Measurements from ENCODE around the gene SMIM29. TPM values are rescaled to one million over a fixed set of nuclear protein-coding genes. Genes with fewer than 3 reads are reported as not detected.
"Not testable (repeated sequence)": the region's sequence is repeated elsewhere in the genome, so short reads cannot be mapped to it uniquely, and the experiment has no call there.

The SMIM29 gene
- total and polyA plus RNA-seq, 3 experiments from 2014 or later = 23.0 to 62.5 (median 26.0) TPM

DNA sequence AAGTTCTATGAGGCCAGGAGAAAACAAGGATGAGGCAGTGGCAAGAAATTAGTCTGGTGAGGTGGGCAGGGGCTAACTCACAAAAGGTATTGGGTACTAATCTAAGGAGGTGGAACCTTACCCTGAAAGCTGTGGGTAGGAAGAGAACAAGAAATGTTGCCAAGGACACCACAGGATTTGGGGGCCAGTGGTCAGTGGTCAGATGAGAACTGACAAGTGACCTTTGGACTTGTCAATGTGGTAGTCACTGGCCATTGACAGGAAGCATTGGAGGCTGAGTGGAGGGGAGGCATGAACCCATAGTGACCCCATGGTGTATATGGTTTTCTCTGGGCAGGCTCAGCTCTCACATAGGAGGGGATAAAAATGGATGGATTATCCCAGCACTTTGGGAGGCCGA lies 25.3 kb upstream of the SMIM29 start:
- Mint-ChIP-seq H3K27me3 (no peaks in the 10 kb centered on the region), H3K4me1 (peaks cover 12 to 15% (median 13%) of the 10 kb centered on the region in 3 donors), H3K36me3 (no peaks in the 10 kb centered on the region), H3K27ac (peak overlapping the region in 1 of 8 donors; percentile 7), H3K9me3 (no peaks in the 10 kb centered on the region), H3K4me3 (no peak overlapping the region)
- Histone ChIP-seq H3K36me3 (ENCODE audit: insufficient read depth, low read length) (no peaks in the 10 kb centered on the region), H3K27ac (ENCODE audit: low read depth, low read length) (no peak overlapping the region), H3K27me3 (ENCODE audit: insufficient read depth, low read length, poor library complexity, severe bottlenecking) (no peaks in the 10 kb centered on the region), H3K9me3 (ENCODE audit: low read length) (no peaks in the 10 kb centered on the region), H3K4me3 (ENCODE audit: low read length) (no peak overlapping the region), H3K4me1 (ENCODE audit: insufficient read depth, low read length) (no peaks in the 10 kb centered on the region)
- DNase-seq = no peak
- ChIA-PET CTCF (no interaction called here), POLR2A (no interaction called here)

DNA sequence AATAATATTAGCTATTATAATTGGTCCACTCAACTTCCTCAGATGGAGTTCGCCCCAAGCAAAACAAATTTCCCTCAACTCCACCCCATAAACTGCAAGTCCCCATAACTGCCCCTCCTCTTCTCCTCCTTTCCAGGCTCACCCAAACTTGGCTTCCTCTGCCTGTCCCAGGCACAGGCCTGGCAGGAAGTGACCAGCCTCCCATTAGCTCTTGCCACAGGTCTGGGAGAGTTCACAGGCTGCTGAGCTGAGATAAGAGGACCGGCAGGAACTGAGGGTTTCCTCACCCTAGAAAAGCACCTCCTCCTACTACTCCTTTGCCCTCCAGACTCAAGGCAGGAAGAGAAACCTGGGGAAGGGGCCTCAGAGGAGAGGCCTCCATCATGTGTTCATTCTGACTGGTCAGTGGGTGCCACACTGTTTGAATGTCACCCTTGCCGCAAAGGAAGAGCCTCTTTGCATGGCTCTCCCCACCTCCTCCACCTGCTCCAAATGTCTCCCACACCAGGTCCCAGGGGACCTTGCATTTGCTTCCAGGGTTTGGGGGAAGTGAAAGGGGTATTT lies 24.5 kb upstream of the SMIM29 start:
- Histone ChIP-seq H3K27ac (ENCODE audit: low read depth, low read length) (peak overlapping the region; percentile 55), H3K4me1 (ENCODE audit: insufficient read depth, low read length) (no peaks in the 10 kb centered on the region), H3K4me3 (ENCODE audit: low read length) (no peak overlapping the region), H3K36me3 (ENCODE audit: insufficient read depth, low read length) (no peaks in the 10 kb centered on the region), H3K27me3 (ENCODE audit: insufficient read depth, low read length, poor library complexity, severe bottlenecking) (no peaks in the 10 kb centered on the region), H3K9me3 (ENCODE audit: low read length) (no peaks in the 10 kb centered on the region)
- Mint-ChIP-seq H3K4me1 (peaks cover 12 to 15% (median 13%) of the 10 kb centered on the region in 3 donors), H3K9me3 (no peaks in the 10 kb centered on the region), H3K27ac (peak overlapping the region in 1 of 8 donors; percentile 63), H3K36me3 (no peaks in the 10 kb centered on the region), H3K4me3 (no peak overlapping the region), H3K27me3 (no peaks in the 10 kb centered on the region)
- no peak for DNase-seq
- ChIA-PET CTCF (no interaction called here), POLR2A (no interaction called here)

DNA sequence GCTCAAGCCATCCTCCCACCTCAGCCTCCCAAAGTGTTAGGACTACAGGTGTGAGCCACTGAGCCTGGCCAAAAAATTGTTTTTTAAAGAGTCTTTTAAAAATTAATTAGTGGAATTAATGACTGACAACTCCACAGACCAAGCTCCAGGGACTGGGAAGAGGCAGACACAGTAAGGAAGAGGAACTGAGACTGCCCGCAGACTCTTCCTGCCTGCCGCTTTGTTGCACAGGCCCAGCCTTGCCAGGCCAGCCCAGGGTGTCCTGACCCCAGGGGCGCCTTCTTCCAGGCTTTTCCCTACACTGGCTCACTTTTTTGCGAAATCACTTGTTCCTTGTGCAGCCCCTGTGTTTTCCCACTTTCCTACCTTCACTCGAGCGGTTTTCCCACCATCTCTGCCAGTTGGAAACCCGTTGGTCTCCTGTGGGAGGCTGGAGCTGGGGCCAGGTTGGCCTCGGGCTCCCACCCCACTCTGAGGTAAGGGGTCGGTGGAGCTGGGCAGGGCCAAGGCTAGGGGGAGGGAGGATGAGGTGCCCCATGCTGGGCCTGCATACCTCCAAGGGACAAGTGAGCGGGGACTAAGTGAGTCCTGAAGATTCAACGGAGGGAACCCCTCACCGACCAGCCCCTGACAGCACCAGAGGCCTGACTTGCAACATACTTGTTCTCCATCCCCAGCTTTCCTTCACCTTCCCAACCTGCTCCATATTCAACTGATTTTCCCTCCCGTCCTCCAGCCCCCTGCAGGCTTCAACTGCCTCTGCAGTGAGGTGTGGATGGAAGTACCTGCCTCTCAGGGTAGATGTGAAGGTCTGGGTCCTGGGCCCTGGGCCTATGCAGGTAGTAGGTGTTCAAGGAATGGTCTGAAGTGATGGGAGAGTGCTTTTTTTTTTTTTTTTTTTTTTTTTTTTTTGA lies 23.5 kb upstream of the SMIM29 start:
- CTCF ChIA-PET = interaction anchor here (1.5 kb wide), 1 partner anchor 109 kb away, joined by 3 read pairs; no protein-coding TSS in a partner anchor
- DNase-seq = no peak
- H3K9me3 Mint-ChIP-seq = no peaks in the 10 kb centered on the region
- POLR2A ChIA-PET = interaction anchor here (0.5 kb wide), 1 partner anchor 105 kb away, joined by 3 read pairs; no protein-coding TSS in a partner anchor
- H3K9me3 ChIP-seq (ENCODE audit: low read length) = no peaks in the 10 kb centered on the region
- H3K4me3 Mint-ChIP-seq = no peak overlapping the region
- no peak overlapping the region for H3K27ac ChIP-seq (ENCODE audit: low read depth, low read length)
- H3K27me3 ChIP-seq (ENCODE audit: insufficient read depth, low read length, poor library complexity, severe bottlenecking) = no peaks in the 10 kb centered on the region
- H3K4me1 Mint-ChIP-seq = peaks cover 10 to 15% (median 13%) of the 10 kb centered on the region in 3 donors
- H3K27me3 Mint-ChIP-seq = no peaks in the 10 kb centered on the region
- no peaks in the 10 kb centered on the region for H3K36me3 Mint-ChIP-seq
- H3K27ac Mint-ChIP-seq = peak overlapping the region in 1 of 8 donors; percentile 73
- no peak overlapping the region for H3K4me3 ChIP-seq (ENCODE audit: low read length)
- no peaks in the 10 kb centered on the region for H3K4me1 ChIP-seq (ENCODE audit: insufficient read depth, low read length)
- no peaks in the 10 kb centered on the region for H3K36me3 ChIP-seq (ENCODE audit: insufficient read depth, low read length)

DNA sequence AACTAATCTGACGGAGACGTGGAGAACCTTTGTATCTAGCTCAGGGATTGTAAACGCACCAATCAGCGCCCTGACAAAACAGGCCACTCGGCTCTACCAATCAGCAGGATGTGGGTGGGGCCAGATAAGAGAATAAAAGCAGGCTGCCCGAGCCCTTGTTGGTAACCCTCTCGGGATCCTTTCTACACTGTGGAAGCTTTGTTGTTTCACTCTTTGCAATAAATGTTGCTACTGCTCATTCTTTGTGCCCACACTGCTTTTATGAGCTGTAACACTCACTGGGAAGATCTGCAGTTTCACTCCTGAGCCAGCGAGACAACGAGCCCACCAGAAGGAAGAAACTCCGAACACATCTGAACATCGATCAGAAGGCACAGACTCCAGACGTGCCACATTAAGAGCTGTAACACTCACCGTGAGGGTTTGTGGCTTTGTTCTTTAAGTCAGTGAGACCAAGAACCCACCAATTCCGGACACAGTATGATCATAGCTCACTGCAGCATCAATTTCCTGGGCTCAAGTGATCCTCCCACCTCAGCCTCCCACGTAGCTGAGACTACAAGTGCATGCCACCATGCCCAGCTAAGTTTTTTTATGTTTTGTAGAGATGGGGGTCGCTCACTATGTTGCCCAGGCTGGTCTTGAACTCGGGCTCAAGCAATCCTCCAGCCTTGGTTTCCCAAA lies 21.0 kb upstream of the SMIM29 start:
- DNase-seq = peak in 1 of 5 donors; percentile 16
- H3K27ac ChIP-seq (ENCODE audit: low read depth, low read length); H3K9me3 Mint-ChIP-seq; H3K4me3 ChIP-seq (ENCODE audit: low read length); H3K36me3 ChIP-seq (ENCODE audit: insufficient read depth, low read length); H3K9me3 ChIP-seq (ENCODE audit: low read length); H3K27me3 Mint-ChIP-seq; H3K4me1 ChIP-seq (ENCODE audit: insufficient read depth, low read length); H3K27me3 ChIP-seq (ENCODE audit: insufficient read depth, low read length, poor library complexity, severe bottlenecking); POLR2A ChIA-PET; H3K36me3 Mint-ChIP-seq: not testable (repeated sequence)
- CTCF ChIA-PET = interaction anchor here (1.2 kb wide), 1 partner anchor 9 kb away, joined by 3 read pairs; no protein-coding TSS in a partner anchor
- peaks cover 8 to 13% (median 11%) of the 10 kb centered on the region in 3 donors for H3K4me1 Mint-ChIP-seq
- H3K4me3 Mint-ChIP-seq = peak overlapping the region; percentile 10 to 79 (median 51)
- peak overlapping the region in 6 of 8 donors; percentile 17 to 86 (median 76) for H3K27ac Mint-ChIP-seq

- H3K9me3 Mint-ChIP-seq = not testable (repeated sequence)
Observed at GRCh38 chr6:34269132-34269531, 20.3 kb upstream of the SMIM29 start.

GRCh38 chr6:34267746-34268145 lies 18.9 kb upstream of the SMIM29 start:
- no peaks in the 10 kb centered on the region for H3K27me3 Mint-ChIP-seq
- no peaks in the 10 kb centered on the region for H3K27me3 ChIP-seq (ENCODE audit: insufficient read depth, low read length, poor library complexity, severe bottlenecking)
- H3K4me3 Mint-ChIP-seq = no peak overlapping the region
- ChIA-PET CTCF (no interaction called here), POLR2A (no interaction called here)
- H3K36me3 ChIP-seq (ENCODE audit: insufficient read depth, low read length) = no peaks in the 10 kb centered on the region
- H3K4me3 ChIP-seq (ENCODE audit: low read length) = no peak overlapping the region
- H3K4me1 Mint-ChIP-seq = peaks cover 8 to 13% (median 11%) of the 10 kb centered on the region in 3 donors
- no peak overlapping the region for H3K27ac ChIP-seq (ENCODE audit: low read depth, low read length)
- H3K9me3 Mint-ChIP-seq = peaks cover 0 to 1% (median 0%) of the 10 kb centered on the region in 5 donors
- no peaks in the 10 kb centered on the region for H3K4me1 ChIP-seq (ENCODE audit: insufficient read depth, low read length)
- no peak for DNase-seq
- H3K36me3 Mint-ChIP-seq = peaks cover 0 to 7% (median 0%) of the 10 kb centered on the region in 3 donors
- no peak overlapping the region for H3K27ac Mint-ChIP-seq
- H3K9me3 ChIP-seq (ENCODE audit: low read length) = no peaks in the 10 kb centered on the region

More at GRCh38 chr6:34269132-34269531, 20.3 kb upstream of the SMIM29 start:
- H3K4me1 ChIP-seq (ENCODE audit: insufficient read depth, low read length); H3K36me3 ChIP-seq (ENCODE audit: insufficient read depth, low read length); POLR2A ChIA-PET; H3K27ac ChIP-seq (ENCODE audit: low read depth, low read length); H3K27me3 Mint-ChIP-seq; H3K9me3 ChIP-seq (ENCODE audit: low read length); H3K27me3 ChIP-seq (ENCODE audit: insufficient read depth, low read length, poor library complexity, severe bottlenecking); DNase-seq; H3K27ac Mint-ChIP-seq; H3K36me3 Mint-ChIP-seq; H3K4me3 ChIP-seq (ENCODE audit: low read length): not testable (repeated sequence)
- H3K4me1 Mint-ChIP-seq = peaks cover 8 to 13% (median 11%) of the 10 kb centered on the region in 3 donors
- H3K4me3 Mint-ChIP-seq = peak overlapping the region in 1 of 7 donors; percentile 22
- CTCF ChIA-PET = interaction anchor here (1.2 kb wide), 1 partner anchor 10 kb away, joined by 3 read pairs; no protein-coding TSS in a partner anchor

GRCh38 chr6:34263484-34263883 lies 14.7 kb upstream of the SMIM29 start:
- H3K9me3 Mint-ChIP-seq; H3K36me3 Mint-ChIP-seq; H3K27me3 Mint-ChIP-seq; H3K4me3 ChIP-seq (ENCODE audit: low read length); H3K4me3 Mint-ChIP-seq; H3K4me1 Mint-ChIP-seq; H3K27ac ChIP-seq (ENCODE audit: low read depth, low read length); DNase-seq; H3K4me1 ChIP-seq (ENCODE audit: insufficient read depth, low read length); H3K27ac Mint-ChIP-seq; H3K27me3 ChIP-seq (ENCODE audit: insufficient read depth, low read length, poor library complexity, severe bottlenecking); CTCF ChIA-PET; H3K9me3 ChIP-seq (ENCODE audit: low read length); POLR2A ChIA-PET; H3K36me3 ChIP-seq (ENCODE audit: insufficient read depth, low read length): not testable (repeated sequence)
